IPS-11a (cell line): ENCODE results near the gene NLRP12.
"Not testable (repeated sequence)": the region's sequence is repeated elsewhere in the genome, so short reads cannot be mapped to it uniquely, and the experiment has no call there.

Experiments used
- H3K4me3 ChIP-seq: one replicate; pipeline ENCODE4 v1.5.1; 2013; ENCODE audit warnings: low read depth, low read length, control low read depth

The NLRP12 gene

GRCh38 chr19:53840241-53840640 is 16.1 kb upstream of the NLRP12 start:
- not testable (repeated sequence) for H3K4me3 ChIP-seq

GRCh38 chr19:53838446-53838845 is 14.3 kb upstream of the NLRP12 start:
- H3K4me3 ChIP-seq, result not testable (repeated sequence)

GRCh38 chr19:53832861-53833260 is 8.7 kb upstream of the NLRP12 start:
- peak overlapping the region; percentile 36 for H3K4me3 ChIP-seq

DNA sequence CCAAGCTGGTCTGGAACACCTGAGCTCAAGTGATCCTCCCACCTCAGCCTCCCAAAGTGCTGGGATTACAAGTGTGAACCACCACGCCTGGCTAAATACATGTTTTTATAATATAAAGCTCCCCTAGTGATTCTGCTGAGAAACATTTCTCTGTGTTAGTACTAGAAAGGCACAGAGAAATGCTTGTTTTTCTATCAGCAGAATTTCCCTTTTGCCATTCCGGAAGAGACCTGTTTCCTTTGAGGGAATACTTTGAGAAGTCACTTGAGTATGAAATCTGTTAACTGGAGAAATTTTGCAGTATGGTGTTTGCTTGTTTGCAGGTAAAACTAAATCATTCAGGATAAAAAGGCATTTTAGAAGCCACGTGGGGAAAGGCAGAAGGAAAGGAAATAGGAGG is 4.4 kb upstream of the NLRP12 start:
- H3K4me3 ChIP-seq, result no peak overlapping the region

DNA sequence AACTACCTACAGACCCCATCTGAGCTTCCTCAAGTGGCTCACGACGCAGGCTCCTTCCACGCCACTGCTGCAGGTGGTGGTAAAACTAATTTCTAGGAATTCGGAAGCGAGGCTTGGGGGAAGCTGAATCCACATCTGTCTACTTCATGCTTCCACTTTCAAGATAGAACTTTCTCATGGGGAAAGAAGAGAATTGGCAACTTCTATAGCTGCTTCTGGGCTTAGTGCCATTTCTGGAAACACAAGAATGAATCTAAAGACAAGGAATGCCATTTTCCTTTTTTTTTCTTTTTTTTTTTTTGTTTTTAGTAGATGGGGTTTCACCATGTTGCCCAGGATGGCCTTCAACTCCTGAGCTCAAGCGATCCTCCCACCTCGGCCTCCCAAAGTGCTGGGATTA is 2.8 kb upstream of the NLRP12 start:
- H3K4me3 ChIP-seq, result no peak overlapping the region

DNA sequence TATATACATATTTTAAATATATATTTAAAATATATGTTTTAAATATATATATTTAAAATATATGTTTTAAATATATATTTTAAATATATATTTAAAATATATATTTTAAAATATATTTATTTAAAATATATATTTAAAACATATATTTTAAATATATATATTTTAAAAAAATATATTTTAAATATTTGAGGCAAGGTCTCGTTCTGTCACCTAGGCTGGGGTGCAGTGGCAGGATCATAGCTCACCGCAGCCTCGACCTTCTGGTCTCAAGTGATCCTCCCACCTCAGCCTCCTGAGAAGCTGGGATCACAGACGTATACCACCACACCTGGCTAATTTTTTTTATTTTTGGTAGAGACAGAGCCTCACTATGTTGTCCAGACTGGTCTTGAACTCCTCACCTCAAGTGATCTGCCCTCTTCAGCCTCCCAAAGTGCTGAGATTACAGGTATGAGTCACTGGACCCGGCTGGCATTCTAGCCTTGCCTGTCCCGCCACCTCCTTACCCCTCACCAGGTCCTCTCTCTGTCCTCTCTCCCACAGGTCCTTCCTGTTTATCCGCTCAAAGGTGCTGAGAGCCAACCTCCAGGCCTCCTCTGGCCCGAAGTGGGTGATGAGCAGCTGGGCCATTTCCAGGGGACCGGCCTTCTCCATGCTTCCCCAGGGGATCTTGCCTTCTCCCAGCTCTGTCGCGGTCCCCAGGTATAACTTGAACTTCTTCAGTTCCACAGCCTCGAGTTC is 564 bp downstream of the NLRP12 start:
- H3K4me3 ChIP-seq, result no peak overlapping the region

- no peak overlapping the region for H3K4me3 ChIP-seq
These were observed 4.3 kb downstream of the NLRP12 start for GRCh38 chr19:53819861-53820260.

DNA sequence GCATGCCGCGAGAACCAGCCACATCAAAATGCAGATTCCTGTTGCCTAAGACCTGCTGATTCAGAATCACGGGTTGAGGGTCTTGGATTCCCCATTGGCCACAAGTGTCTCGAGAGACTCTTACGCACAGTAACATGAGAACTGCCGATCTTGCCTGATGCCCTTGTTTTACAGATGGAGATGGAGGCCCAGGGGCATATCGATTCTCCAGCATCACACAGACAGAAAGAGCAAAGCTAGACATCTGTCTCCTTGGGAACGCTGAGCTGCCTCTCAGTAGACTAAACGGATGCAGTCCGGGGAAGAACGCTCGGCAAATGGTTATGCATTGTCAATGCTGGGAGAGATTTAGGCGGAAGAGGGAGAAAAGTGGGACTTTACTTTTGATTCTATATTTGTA is 5.4 kb downstream of the NLRP12 start:
- no peak overlapping the region for H3K4me3 ChIP-seq

DNA sequence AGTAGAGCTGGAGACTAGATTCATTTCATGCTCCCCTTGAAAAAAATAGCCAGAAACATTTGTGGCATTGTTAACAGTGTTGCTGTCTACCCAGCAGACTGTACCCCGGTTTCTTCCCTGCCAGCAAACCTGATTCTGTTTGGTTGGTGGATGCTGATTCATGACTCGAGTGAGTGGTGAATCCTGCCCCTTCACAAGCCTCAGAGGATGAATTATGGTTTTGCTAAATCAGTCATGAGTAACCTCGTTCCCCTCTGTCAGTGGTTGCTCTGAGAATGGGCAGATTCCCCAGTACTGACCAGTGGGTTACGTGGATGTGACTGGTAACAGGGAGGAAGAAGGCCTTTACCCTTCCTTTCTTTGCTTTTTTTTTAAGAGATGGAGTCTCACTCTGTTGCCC is 10.1 kb downstream of the NLRP12 start:
- H3K4me3 ChIP-seq, result no peak overlapping the region

GRCh38 chr19:53812335-53812734 is 11.8 kb downstream of the NLRP12 start:
- H3K4me3 ChIP-seq, result no peak overlapping the region

GRCh38 chr19:53810891-53811290 is 13.2 kb downstream of the NLRP12 start:
- H3K4me3 ChIP-seq, result no peak overlapping the region

- H3K4me3 ChIP-seq, result no peak overlapping the region
These were observed 13.9 kb downstream of the NLRP12 start for GRCh38 chr19:53810187-53810546.

- H3K4me3 ChIP-seq, result no peak overlapping the region
These were observed 14.5 kb downstream of the NLRP12 start for GRCh38 chr19:53809518-53810186.

DNA sequence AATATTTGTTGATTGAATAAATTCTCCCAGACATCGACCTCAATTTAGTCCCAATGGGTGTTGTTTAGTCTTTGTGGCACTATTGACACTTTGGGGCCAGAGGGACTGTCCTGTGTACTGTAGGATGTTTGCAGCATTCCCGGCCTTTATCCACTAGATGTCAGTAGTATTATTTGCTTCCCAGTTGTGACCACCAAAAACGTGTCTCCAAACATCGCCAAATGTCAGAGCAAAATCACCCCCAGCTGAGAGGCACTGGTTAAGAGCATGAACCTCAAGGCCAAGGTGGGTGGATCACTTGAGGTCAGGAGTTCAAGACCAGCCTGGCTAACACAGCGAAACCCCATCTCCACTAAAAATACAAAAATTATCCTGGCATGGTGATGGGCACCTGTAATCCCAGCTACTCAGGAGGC is 15.4 kb downstream of the NLRP12 start:
- H3K4me3 ChIP-seq, result no peak overlapping the region

DNA sequence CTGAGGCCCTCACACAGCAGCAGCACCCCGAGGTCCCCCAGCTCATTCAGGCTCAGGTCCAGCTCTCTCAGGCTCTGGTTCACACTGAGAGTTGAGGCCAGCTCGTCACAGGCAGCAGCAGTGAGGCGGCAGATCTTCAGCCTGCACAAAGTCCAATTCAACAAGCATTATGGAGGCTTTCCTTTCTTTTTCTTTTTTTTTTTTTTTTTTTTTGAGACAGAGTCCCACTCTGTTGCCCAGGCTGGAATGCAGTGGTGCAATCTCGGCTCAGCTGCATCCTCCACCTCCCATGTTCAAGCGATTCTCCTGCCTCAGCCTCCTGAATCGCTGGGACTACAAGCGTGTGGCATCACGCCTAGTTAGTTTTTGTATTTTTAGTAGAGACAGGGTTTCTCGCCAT is 22.9 kb downstream of the NLRP12 start:
- no peak overlapping the region for H3K4me3 ChIP-seq

GRCh38 chr19:53795019-53795418 is 29.1 kb downstream of the NLRP12 start:
- no peak overlapping the region for H3K4me3 ChIP-seq

DNA sequence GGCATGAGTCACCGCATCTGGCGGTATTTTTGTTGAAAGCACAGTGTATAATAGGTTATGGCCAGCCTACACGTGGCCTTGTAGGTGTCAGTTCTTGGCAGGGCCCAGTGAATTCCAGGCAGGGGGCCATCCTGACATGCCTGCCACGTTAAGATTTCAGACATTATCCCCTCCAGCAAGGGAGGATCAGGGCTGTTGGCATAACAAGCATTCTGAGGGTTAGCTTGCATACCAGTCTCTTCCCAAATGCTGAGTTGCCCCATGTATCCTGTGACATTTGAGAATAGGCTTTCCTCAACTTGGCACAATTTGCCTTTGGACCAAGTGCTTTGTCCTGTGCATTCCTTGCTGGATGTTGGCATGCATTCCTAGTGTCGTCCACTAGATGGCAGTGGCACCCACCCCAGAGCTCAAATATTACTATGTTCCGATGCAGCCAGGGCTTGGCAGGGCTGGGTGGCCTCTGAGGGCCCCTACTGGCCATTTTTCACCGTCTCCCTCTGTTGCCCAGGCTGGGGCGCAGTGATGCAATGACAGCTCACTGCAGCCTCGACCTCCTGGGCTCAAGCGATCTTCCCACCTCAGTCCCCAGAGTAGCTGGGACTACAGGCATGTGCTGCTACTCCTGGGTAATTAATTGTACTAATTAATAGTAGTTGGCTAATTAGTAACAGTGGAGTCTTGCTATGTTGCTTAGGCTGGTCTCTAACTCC is 31.2 kb downstream of the NLRP12 start:
- no peak overlapping the region for H3K4me3 ChIP-seq

DNA sequence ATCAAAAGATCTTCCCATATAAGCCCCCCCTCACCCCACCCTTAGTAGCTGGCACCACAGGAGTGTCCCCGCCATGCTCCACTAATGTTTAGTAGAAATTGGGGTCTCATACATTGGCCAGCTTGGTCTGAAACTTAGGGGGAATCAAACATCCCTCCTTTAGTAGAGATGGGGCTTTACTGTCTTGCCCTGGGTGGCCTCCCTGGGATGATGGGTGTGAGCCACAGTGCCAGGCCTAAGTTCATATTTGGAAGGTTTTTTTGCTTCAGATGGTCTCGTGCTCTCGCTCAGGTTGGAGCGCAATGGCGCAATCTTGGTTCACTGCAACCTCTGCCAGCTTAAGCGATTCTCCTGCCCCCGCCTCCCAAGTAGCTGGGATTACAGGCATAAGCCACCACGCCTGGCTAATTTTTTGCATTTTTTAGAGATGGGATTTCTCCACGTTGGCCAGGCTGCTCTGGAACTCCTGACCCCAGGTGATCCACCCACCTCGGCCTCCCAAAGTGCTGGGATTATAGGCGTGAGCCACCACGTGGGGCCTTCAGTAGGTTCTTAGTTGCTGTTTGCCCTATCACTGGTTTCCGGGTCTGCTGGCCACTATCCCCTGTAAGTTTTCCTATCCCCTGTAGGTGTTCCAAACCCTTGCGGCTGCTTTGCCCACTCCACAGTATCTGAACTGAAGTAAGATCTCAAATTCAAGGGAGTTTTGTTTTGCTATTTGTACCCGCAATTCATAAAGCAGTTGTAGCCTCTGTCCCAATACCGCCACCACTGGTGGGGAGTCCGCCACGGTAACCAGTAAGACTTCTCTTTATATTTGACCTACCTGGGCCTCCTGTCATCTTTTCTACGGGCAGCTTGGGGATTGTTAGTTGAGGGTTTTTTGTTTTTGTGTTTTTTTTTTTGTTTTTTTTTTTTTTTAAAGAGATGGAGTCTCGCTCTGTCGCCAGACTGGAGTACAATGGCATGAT is 34.1 kb downstream of the NLRP12 start:
- no peak overlapping the region for H3K4me3 ChIP-seq

DNA sequence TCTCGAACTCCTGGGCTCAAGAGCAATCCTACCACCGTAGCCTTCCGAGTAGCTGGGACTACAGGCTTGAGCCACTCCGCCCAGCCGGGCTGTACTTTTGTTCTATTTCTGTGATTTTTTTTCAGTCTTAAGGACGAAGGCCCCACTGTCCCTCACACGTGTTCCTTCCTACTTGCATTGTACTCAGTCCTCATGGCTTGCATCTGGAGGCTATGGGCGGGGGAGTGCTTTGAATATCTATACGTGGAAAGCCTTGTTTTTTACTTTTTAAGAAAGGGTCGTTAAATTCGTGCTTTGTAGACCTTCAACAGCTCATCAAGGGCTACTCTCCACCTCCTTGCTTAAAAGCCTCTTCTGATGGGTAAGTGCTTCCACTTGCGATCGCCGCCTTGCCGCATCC is 36.8 kb downstream of the NLRP12 start:
- H3K4me3 ChIP-seq, result no peak overlapping the region

GRCh38 chr19:53786744-53787143 is 37.4 kb downstream of the NLRP12 start:
- no peak overlapping the region for H3K4me3 ChIP-seq
